GM12878 (cell line): ENCODE measurements around the gene OPA1. TPM values are rescaled to one million over a fixed set of nuclear protein-coding genes. Genes with fewer than 3 reads are reported as not detected.

ENCODE experiments used
- ATAC-seq: fragments of 200-7000 bp; cut with Tn5 transposase; 3 replicates; pipeline ENCODE4 v1.9.1; 2020; ENCODE audit warnings: mild to moderate bottlenecking, moderate library complexity
- BruUV-seq: library from RNA; stranded (reverse); fragments of 400-500 nt; replicated peaks from 2 replicates; lab custom pipeline; 2021; lab: Mats Ljungman, UMichigan
- CTCF ChIA-PET: fragments of 300-600 bp; sonication (Branson Sonifier 250); formaldehyde crosslinking; extraction: SDS; loops from one replicate; lab custom pipeline; 2021; ENCODE audit warnings: inconsistent platforms; lab: Yijun Ruan, JAX
- POLR2A ChIA-PET: fragments of 350-600 bp; formaldehyde crosslinking; extraction: SDS; loops from one replicate; lab custom pipeline; 2021; ENCODE audit warnings: inconsistent platforms; lab: Charles Lee
- RAD21 ChIA-PET: fragments of 300-600 bp; sonication (Branson Sonifier 250); formaldehyde crosslinking; loops from one replicate; lab custom pipeline; 2023; ENCODE audit warnings: antibody characterized with exemption; ENCODE audit not compliant: unreplicated experiment; lab: Charles Lee
- SMC1A ChIA-PET: fragments of 300-600 bp; sonication (Branson Sonifier 250); formaldehyde crosslinking; loops from one replicate; lab custom pipeline; 2023; ENCODE audit not compliant: unreplicated experiment, uncharacterized antibody; lab: Charles Lee
- DNase-seq: peaks from one replicate; pipeline ENCODE4 v3.0.0-alpha.2; 2011; ENCODE audit warnings: low read depth, low spot score
- FAIRE-seq: peaks from 3 replicates; lab custom pipeline; 2011; peaks lifted over from hg19 to GRCh38; lab: Jason Lieb, UNC
- H2AFZ ChIP-seq: 2 replicates; pipeline ENCODE4 v1.6.0; 2011; ENCODE audit warnings: low read depth, low read length, control low read depth; ENCODE audit not compliant: control insufficient read depth
- H3K27ac ChIP-seq: 2 replicates; pipeline ENCODE4 v1.5.1; 2011; ENCODE audit warnings: control low read depth; ENCODE audit not compliant: control insufficient read depth, insufficient read depth
- H3K27me3 ChIP-seq, 2 experiments: replicated peaks in 1 of 2; 2 replicates each; pipeline versions ENCODE4 v1.6.0 to v1.6.1; 2011; ENCODE audit warnings: low read length in 1 of 2; ENCODE audit not compliant: control insufficient read depth in 2 of 2, insufficient read depth in 2 of 2
- H3K36me3 ChIP-seq, 2 experiments: 2 replicates each; pipeline ENCODE4 v1.5.1; 2011; ENCODE audit warnings: low read length in 1 of 2; ENCODE audit not compliant: control insufficient read depth in 2 of 2, insufficient read depth in 2 of 2
- H3K4me1 ChIP-seq: 2 replicates; pipeline ENCODE4 v1.6.1; 2011; ENCODE audit warnings: mild to moderate bottlenecking, low read length, moderate library complexity, mixed read lengths; ENCODE audit not compliant: control insufficient read depth, insufficient read depth
- H3K4me2 ChIP-seq: 2 replicates; pipeline ENCODE4 v1.6.0; 2011; ENCODE audit warnings: control low read depth; ENCODE audit not compliant: control insufficient read depth, insufficient read depth
- H3K4me3 ChIP-seq: fragments of 200-600 bp; sonication (generic); 2 replicates; pipeline ENCODE4 v1.5.1; 2016
- H3K79me2 ChIP-seq: 2 replicates; pipeline ENCODE4 v1.6.0; 2011; ENCODE audit warnings: low read length; ENCODE audit not compliant: control insufficient read depth, insufficient read depth
- H3K9ac ChIP-seq: 2 replicates; pipeline ENCODE4 v1.8.0; 2011; ENCODE audit warnings: low read length, control low read depth, mixed read lengths; ENCODE audit not compliant: control insufficient read depth, insufficient read depth
- H3K9me3 ChIP-seq: replicated peaks from 3 replicates; pipeline ENCODE4 v1.5.1; 2011; ENCODE audit warnings: mild to moderate bottlenecking, low read length; ENCODE audit not compliant: control insufficient read depth, insufficient read depth
- H4K20me1 ChIP-seq: 2 replicates; pipeline ENCODE4 v1.6.0; 2011; ENCODE audit not compliant: control insufficient read depth, insufficient read depth
- ATF3 ChIP-seq: IDR thresholded peaks from 2 replicates; pipeline ENCODE4 v1.6.1; 2011; ENCODE audit warnings: low read depth, mild to moderate bottlenecking, low read length, moderate library complexity, borderline replicate concordance; ENCODE audit errors: extremely low read depth
- ATF7 ChIP-seq: fragments of 450-650 bp; IDR thresholded peaks from 2 replicates; pipeline ENCODE4 v1.6.1; 2016; ENCODE audit warnings: low read depth, mild to moderate bottlenecking
- BACH1 ChIP-seq: fragments of 450-650 bp; IDR thresholded peaks from 2 replicates; pipeline ENCODE4 v1.6.1; 2017; ENCODE audit warnings: mild to moderate bottlenecking, borderline replicate concordance
- BMI1 ChIP-seq: fragments of 450-650 bp; IDR thresholded peaks from 2 replicates; pipeline ENCODE4 v1.6.1; 2016; ENCODE audit warnings: mild to moderate bottlenecking, moderate library complexity, borderline replicate concordance
- ETV6 ChIP-seq, 2 experiments: fragments of 450-650 bp in 1 of 2; IDR thresholded peaks in 1 of 2; conservative IDR thresholded peaks in 1 of 2; 2 replicates each; pipeline ENCODE4 v1.6.1; 2014; ENCODE audit warnings: antibody characterized with exemption in 1 of 2, borderline replicate concordance in 1 of 2, low read depth in 1 of 2, mild to moderate bottlenecking in 1 of 2, moderate library complexity in 1 of 2
- FOXK2 ChIP-seq: fragments of 450-650 bp; IDR thresholded peaks from 2 replicates; pipeline ENCODE4 v1.6.1; 2017; ENCODE audit warnings: mild to moderate bottlenecking, moderate library complexity
- FOXM1 ChIP-seq: IDR thresholded peaks from 2 replicates; pipeline ENCODE4 v1.6.1; 2012; ENCODE audit warnings: low read depth, mild to moderate bottlenecking, inconsistent platforms, low read length, moderate library complexity
- HCFC1 ChIP-seq: fragments of 150-350 bp; IDR thresholded peaks from 2 replicates; pipeline ENCODE4 v1.6.1; 2014; ENCODE audit warnings: low read length
- IRF4 ChIP-seq: IDR thresholded peaks from 2 replicates; pipeline ENCODE4 v1.6.1; 2011; ENCODE audit warnings: low read depth, low read length
- MXI1 ChIP-seq: fragments of 150-350 bp; IDR thresholded peaks from 2 replicates; pipeline ENCODE4 v1.6.1; 2011; ENCODE audit warnings: low read depth, mild to moderate bottlenecking, inconsistent platforms, low read length, improper control_type of control experiment
- NFIC ChIP-seq: IDR thresholded peaks from 2 replicates; pipeline ENCODE4 v1.6.1; 2012; ENCODE audit warnings: low read depth, mild to moderate bottlenecking, inconsistent platforms, low read length, moderate library complexity
- PML ChIP-seq: IDR thresholded peaks from 2 replicates; pipeline ENCODE4 v1.6.1; 2012; ENCODE audit warnings: low read length, inconsistent platforms
- SKIL ChIP-seq: fragments of 450-650 bp; IDR thresholded peaks from 2 replicates; pipeline ENCODE4 v1.6.1; 2017; ENCODE audit warnings: mild to moderate bottlenecking, low read depth, inconsistent platforms; ENCODE audit not compliant: poor library complexity, severe bottlenecking
- SMAD1 ChIP-seq: fragments of 450-650 bp; IDR thresholded peaks from 2 replicates; pipeline ENCODE4 v1.6.1; 2018; ENCODE audit warnings: mild to moderate bottlenecking, low read depth; ENCODE audit not compliant: partially characterized antibody
- STAT1 ChIP-seq: fragments of 450-650 bp; conservative IDR thresholded peaks from 2 replicates; pipeline ENCODE4 v1.6.1; 2014; ENCODE audit warnings: antibody characterized with exemption, mild to moderate bottlenecking
- TCF12 ChIP-seq: IDR thresholded peaks from 2 replicates; pipeline ENCODE4 v1.6.1; 2011; ENCODE audit warnings: low read depth, mild to moderate bottlenecking, low read length
- WGBS: methylation state at CpG from one replicate; pipeline ENCODE4 v1.1.6; 2016; ENCODE audit warnings: low lambda C conversion rate; ENCODE audit not compliant: insufficient replicate concordance, insufficient coverage; ENCODE audit errors: missing lambda C conversion rate; 5-methylcytosine and 5-hydroxymethylcytosine counted together
- in situ Hi-C: fragments of 300-500 bp; cut with MboI; formaldehyde crosslinking; loops from 9 replicates; pipeline ENCODE4 v1.14.3; 2018; ENCODE audit warnings: mixed read lengths
- intact Hi-C: fragments of 100-400 bp; cut with micrococcal nuclease; formaldehyde crosslinking; loops from one replicate; pipeline ENCODE4 v1.14.2; 2022; ENCODE audit not compliant: unreplicated experiment
- polyA plus RNA-seq, 11 experiments: library from polyadenylated mRNA; depleted of rRNA in 4 of 11; unstranded in 6 of 11; stranded (reverse) in 5 of 11; fragments of >200 nt; fragmentation: Nextera tagmentation in 4 of 11; fragmentation: Illumina TruSeq in 1 of 11; extraction: Ambion mirVana in 4 of 11; extraction: Trizol in 1 of 11; gene quantifications; 1 replicate in 1 of 11; 2 replicates in 10 of 11; pipeline versions ENCODE4 v1.2.1 to v1.2.3, GENCODE V29; 2011 to 2016; ENCODE audit warnings: inconsistent platforms in 2 of 11, missing spikeins in 2 of 11, low read depth in 1 of 11
- total RNA-seq, 4 experiments: library from RNA; depleted of rRNA in 3 of 4; stranded (reverse); fragments of >200 nt in 3 of 4; fragmentation: Illumina TruSeq in 1 of 4; extraction: Trizol in 1 of 4; gene quantifications; 2 replicates each; pipeline versions ENCODE4 v1.2.1 to v1.2.3, GENCODE V29; 2013 to 2021

OPA1 gene
- total and polyA plus RNA-seq, 10 of the 15 experiments (the other 5 are each of a cell fraction or from before 2014, with no cell fraction given), result 14.7 to 108 (median 59.3) TPM

GRCh38 chr3:193553586-193553985 lies 39.4 kb upstream of the OPA1 start:
- ChIA-PET POLR2A (no interaction called here), CTCF (interaction anchor here (1.4 kb wide), 1 partner anchor 19 kb away, joined by 7 read pairs; no protein-coding TSS in a partner anchor), SMC1A (no interaction called here), RAD21 (no interaction called here)
- BruUV-seq, result no TSS peak
- Histone ChIP-seq H3K4me1 (no peaks in the 10 kb centered on the region), H3K36me3 (no peaks in the 10 kb centered on the region), H3K9ac (no peak overlapping the region), H3K79me2 (no peaks in the 10 kb centered on the region), H3K4me3 (no peak overlapping the region), H2AFZ (no peak overlapping the region), H4K20me1 (no peaks in the 10 kb centered on the region), H3K9me3 (no peaks in the 10 kb centered on the region), H3K4me2 (no peak overlapping the region), H3K27me3 (no peaks in the 10 kb centered on the region), H3K27ac (no peak overlapping the region)
- intact Hi-C loops (no loop called here), in situ Hi-C loops (no loop called here)
- ATAC-seq, result no peak
- no peak for FAIRE-seq
- TF ChIP-seq PML, result no peak
- no peak for TF ChIP-seq FOXM1
- TF ChIP-seq MXI1, result no peak
- TF ChIP-seq ATF7, result no peak
- 100% methylated on average over 1 of the region's 1 CpG for WGBS
- DNase-seq, result no peak

GRCh38 chr3:193554811-193555210 lies 38.2 kb upstream of the OPA1 start, which contains the start of gene ATP13A4:
Gene ATP13A4 (minus strand): TSS chr3:193554895. CDS start chr3:193554799, 96 bp downstream.
- intact Hi-C loops (no loop called here), in situ Hi-C loops (no loop called here)
- Histone ChIP-seq H3K4me3 (no peak within 1 kb of the TSS), H3K4me2 (no peak within 1 kb of the TSS), H3K4me1 (no peaks in the 10 kb centered on the region), H3K79me2 (no peaks in the 10 kb centered on the region), H3K27me3 (no peaks in the 10 kb centered on the region), H4K20me1 (no peaks in the 10 kb centered on the region), H3K9me3 (no peaks in the 10 kb centered on the region), H2AFZ (no peak within 1 kb of the TSS), H3K36me3 (no peaks in the 10 kb centered on the region), H3K9ac (no peak within 1 kb of the TSS), H3K27ac (no peak within 1 kb of the TSS)
- TF ChIP-seq HCFC1 (no peak), TCF12 (no peak), BMI1 (no peak), ATF3 (no peak), SMAD1 (no peak), SKIL (no peak), STAT1 (no peak), FOXK2 (no peak), NFIC (no peak), ETV6 (conservative IDR thresholded peaks at IDR 0.05 in 1 of 2, IDR thresholded peaks at IDR 0.05 in 1 of 2; ENCODE audit: borderline replicate concordance in 1 of 2, low read depth in 1 of 2) (no peak), IRF4 (no peak), BACH1 (no peak)
- DNase-seq (no peak), FAIRE-seq (no peak), ATAC-seq (no peak)
- ChIA-PET CTCF (interaction anchor here (0.7 kb wide), 1 partner anchor 360 kb away, joined by 3 read pairs; no protein-coding TSS in a partner anchor), SMC1A (no interaction called here), POLR2A (no interaction called here), RAD21 (no interaction called here)
- 69% methylated on average over 9 of the region's 9 CpGs for WGBS
- BruUV-seq, result no TSS peak
